ENCODE data around the gene LPA. TPM values are rescaled to one million over a fixed set of nuclear protein-coding genes. Genes with fewer than 3 reads are reported as not detected.
"Not testable (repeated sequence)": the region's sequence is repeated elsewhere in the genome, so short reads cannot be mapped to it uniquely, and the experiment has no call there.

The LPA gene
- total and polyA plus RNA-seq, 2 of the 13 experiments (the other 11 are each of a cell fraction or from before 2014, with no cell fraction given): not detected

DNA sequence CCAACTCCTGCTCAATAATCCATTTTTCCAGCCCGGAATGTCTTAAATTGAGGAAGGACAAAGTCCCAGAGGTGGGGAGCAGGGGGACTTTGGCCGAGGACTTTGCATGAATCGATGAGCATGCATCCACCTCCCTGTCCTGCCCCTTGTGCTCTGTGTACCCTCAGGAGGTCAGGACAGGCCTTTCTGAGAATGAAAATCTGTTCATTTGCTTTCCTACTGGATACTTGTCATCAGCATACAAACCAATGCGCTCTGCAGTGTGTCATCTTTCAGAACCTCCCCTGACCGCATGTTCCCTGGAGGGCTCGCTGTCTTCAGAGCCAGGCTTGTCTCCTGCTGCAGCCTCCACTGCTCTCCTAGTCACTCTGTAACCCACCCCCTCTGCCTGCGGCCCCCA is 40.6 kb upstream of the LPA start (continued):
- TF ChIP-seq, protein P1, sequence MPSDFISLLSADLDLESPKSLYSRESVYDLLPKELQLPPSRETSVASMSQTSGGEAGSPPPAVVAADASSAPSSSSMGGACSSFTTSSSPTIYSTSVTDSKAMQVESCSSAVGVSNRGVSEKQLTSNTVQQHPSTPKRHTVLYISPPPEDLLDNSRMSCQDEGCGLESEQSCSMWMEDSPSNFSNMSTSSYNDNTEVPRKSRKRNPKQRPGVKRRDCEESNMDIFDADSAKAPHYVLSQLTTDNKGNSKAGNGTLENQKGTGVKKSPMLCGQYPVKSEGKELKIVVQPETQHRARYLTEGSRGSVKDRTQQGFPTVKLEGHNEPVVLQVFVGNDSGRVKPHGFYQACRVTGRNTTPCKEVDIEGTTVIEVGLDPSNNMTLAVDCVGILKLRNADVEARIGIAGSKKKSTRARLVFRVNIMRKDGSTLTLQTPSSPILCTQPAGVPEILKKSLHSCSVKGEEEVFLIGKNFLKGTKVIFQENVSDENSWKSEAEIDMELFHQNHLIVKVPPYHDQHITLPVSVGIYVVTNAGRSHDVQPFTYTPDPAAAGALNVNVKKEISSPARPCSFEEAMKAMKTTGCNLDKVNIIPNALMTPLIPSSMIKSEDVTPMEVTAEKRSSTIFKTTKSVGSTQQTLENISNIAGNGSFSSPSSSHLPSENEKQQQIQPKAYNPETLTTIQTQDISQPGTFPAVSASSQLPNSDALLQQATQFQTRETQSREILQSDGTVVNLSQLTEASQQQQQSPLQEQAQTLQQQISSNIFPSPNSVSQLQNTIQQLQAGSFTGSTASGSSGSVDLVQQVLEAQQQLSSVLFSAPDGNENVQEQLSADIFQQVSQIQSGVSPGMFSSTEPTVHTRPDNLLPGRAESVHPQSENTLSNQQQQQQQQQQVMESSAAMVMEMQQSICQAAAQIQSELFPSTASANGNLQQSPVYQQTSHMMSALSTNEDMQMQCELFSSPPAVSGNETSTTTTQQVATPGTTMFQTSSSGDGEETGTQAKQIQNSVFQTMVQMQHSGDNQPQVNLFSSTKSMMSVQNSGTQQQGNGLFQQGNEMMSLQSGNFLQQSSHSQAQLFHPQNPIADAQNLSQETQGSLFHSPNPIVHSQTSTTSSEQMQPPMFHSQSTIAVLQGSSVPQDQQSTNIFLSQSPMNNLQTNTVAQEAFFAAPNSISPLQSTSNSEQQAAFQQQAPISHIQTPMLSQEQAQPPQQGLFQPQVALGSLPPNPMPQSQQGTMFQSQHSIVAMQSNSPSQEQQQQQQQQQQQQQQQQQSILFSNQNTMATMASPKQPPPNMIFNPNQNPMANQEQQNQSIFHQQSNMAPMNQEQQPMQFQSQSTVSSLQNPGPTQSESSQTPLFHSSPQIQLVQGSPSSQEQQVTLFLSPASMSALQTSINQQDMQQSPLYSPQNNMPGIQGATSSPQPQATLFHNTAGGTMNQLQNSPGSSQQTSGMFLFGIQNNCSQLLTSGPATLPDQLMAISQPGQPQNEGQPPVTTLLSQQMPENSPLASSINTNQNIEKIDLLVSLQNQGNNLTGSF (CRISPR knock-in tag; IDR thresholded peaks at IDR 0.05): 0 out of 2 replicates have a peak, but pooled peaks have one; percentile 12
- 0 out of 2 replicates have a peak, but pooled peaks have one; percentile 47 for TF ChIP-seq KDM5B (CRISPR knock-in tag; IDR thresholded peaks at IDR 0.05; ENCODE audit: borderline replicate concordance)
- TF ChIP-seq WIZ (CRISPR knock-in tag; IDR thresholded peaks at IDR 0.05): peak; percentile 84
- peak; percentile 64; the same call in 1 of the 2 replicates for TF ChIP-seq ZNF605 (CRISPR knock-in tag; IDR thresholded peaks at IDR 0.05)
- TF ChIP-seq RXRA (CRISPR knock-in tag; IDR thresholded peaks at IDR 0.05): peak; percentile 54; the same call in 1 of the 2 replicates
- peak; percentile 46; the same call in 1 of the 2 replicates for TF ChIP-seq CREM (IDR thresholded peaks at IDR 0.05)
- not testable (repeated sequence) for TF ChIP-seq CREM (CRISPR knock-in tag; IDR thresholded peaks at IDR 0.05); CREB1 (IDR thresholded peaks at IDR 0.05); SOX13 (IDR thresholded peaks at IDR 0.05)
- peak; percentile 73; the same call in 1 of the 2 replicates for TF ChIP-seq SRY (CRISPR knock-in tag; IDR thresholded peaks at IDR 0.05)
- TF ChIP-seq MED1 (CRISPR knock-in tag; IDR thresholded peaks at IDR 0.05): peak; percentile 92
- TF ChIP-seq, protein P2, sequence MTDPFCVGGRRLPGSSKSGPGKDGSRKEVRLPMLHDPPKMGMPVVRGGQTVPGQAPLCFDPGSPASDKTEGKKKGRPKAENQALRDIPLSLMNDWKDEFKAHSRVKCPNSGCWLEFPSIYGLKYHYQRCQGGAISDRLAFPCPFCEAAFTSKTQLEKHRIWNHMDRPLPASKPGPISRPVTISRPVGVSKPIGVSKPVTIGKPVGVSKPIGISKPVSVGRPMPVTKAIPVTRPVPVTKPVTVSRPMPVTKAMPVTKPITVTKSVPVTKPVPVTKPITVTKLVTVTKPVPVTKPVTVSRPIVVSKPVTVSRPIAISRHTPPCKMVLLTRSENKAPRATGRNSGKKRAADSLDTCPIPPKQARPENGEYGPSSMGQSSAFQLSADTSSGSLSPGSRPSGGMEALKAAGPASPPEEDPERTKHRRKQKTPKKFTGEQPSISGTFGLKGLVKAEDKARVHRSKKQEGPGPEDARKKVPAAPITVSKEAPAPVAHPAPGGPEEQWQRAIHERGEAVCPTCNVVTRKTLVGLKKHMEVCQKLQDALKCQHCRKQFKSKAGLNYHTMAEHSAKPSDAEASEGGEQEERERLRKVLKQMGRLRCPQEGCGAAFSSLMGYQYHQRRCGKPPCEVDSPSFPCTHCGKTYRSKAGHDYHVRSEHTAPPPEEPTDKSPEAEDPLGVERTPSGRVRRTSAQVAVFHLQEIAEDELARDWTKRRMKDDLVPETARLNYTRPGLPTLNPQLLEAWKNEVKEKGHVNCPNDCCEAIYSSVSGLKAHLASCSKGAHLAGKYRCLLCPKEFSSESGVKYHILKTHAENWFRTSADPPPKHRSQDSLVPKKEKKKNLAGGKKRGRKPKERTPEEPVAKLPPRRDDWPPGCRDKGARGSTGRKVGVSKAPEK (CRISPR knock-in tag; IDR thresholded peaks at IDR 0.05; ENCODE audit: borderline replicate concordance): peak; percentile 83; the same call in 1 of the 2 replicates
- TF ChIP-seq FOXP4 (CRISPR knock-in tag; IDR thresholded peaks at IDR 0.05): peak; percentile 84
- peak; percentile 52; the same call in 1 of the 2 replicates for TF ChIP-seq CREB1 (CRISPR knock-in tag; IDR thresholded peaks at IDR 0.05)
- TF ChIP-seq, protein P3, sequence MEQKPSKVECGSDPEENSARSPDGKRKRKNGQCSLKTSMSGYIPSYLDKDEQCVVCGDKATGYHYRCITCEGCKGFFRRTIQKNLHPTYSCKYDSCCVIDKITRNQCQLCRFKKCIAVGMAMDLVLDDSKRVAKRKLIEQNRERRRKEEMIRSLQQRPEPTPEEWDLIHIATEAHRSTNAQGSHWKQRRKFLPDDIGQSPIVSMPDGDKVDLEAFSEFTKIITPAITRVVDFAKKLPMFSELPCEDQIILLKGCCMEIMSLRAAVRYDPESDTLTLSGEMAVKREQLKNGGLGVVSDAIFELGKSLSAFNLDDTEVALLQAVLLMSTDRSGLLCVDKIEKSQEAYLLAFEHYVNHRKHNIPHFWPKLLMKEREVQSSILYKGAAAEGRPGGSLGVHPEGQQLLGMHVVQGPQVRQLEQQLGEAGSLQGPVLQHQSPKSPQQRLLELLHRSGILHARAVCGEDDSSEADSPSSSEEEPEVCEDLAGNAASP (CRISPR knock-in tag; IDR thresholded peaks at IDR 0.05; ENCODE audit: borderline replicate concordance): peak; percentile 48; the same call in 1 of the 2 replicates
- peak; percentile 90 for TF ChIP-seq REPIN1 (CRISPR knock-in tag; IDR thresholded peaks at IDR 0.05; ENCODE audit: borderline replicate concordance, low read depth)
- 0 out of 2 replicates have a peak, but pooled peaks have one; percentile 30 for TF ChIP-seq SMARCC2 (IDR thresholded peaks at IDR 0.05)
- TF ChIP-seq SOX13 (CRISPR knock-in tag; conservative IDR thresholded peaks at IDR 0.05 in 1 of 2, IDR thresholded peaks at IDR 0.05 in 1 of 2): peak in 1 of 2 experiments; percentile 21; a peak in 1 of 4 replicates
